ENCODE measurements around the gene KIF26A. TPM values are rescaled to one million over a fixed set of nuclear protein-coding genes. Genes with fewer than 3 reads are reported as not detected.

Gene KIF26A
- polyA plus RNA-seq, 1 donor = 7.2 TPM

GRCh38 chr14:104112609-104113571 is 25.5 kb upstream of the KIF26A start:
- no peak for DNase-seq (ENCODE audit: low read depth)

- DNase-seq (ENCODE audit: low read depth) = no peak
Measured at GRCh38 chr14:104113631-104114420, 24.6 kb upstream of the KIF26A start.

GRCh38 chr14:104114421-104115130 is 23.8 kb upstream of the KIF26A start:
- no peak for DNase-seq (ENCODE audit: low read depth)

GRCh38 chr14:104115131-104115600 is 23.2 kb upstream of the KIF26A start:
- no peak for DNase-seq (ENCODE audit: low read depth)

GRCh38 chr14:104115691-104116287 is 22.6 kb upstream of the KIF26A start:
- no peak for DNase-seq (ENCODE audit: low read depth)

- DNase-seq (ENCODE audit: low read depth) = no peak
Measured at GRCh38 chr14:104116288-104116755, 22.1 kb upstream of the KIF26A start.

GRCh38 chr14:104116756-104117340 is 21.5 kb upstream of the KIF26A start:
- no peak for DNase-seq (ENCODE audit: low read depth)

- no peak for DNase-seq (ENCODE audit: low read depth)
Measured at GRCh38 chr14:104117341-104118005, 20.9 kb upstream of the KIF26A start.

GRCh38 chr14:104118006-104118844 is 20.2 kb upstream of the KIF26A start:
- DNase-seq (ENCODE audit: low read depth) = no peak

GRCh38 chr14:104119119-104119487 is 19.3 kb upstream of the KIF26A start:
- DNase-seq (ENCODE audit: low read depth) = no peak

GRCh38 chr14:104119488-104120251 is 18.7 kb upstream of the KIF26A start:
- no peak for DNase-seq (ENCODE audit: low read depth)

GRCh38 chr14:104120281-104120741 is 18.1 kb upstream of the KIF26A start:
- no peak for DNase-seq (ENCODE audit: low read depth)

- no peak for DNase-seq (ENCODE audit: low read depth)
Measured at GRCh38 chr14:104121142-104121541, 17.2 kb upstream of the KIF26A start.

GRCh38 chr14:104123879-104124278 is 14.5 kb upstream of the KIF26A start:
- no peak for DNase-seq (ENCODE audit: low read depth)

GRCh38 chr14:104125011-104125410 is 13.4 kb upstream of the KIF26A start:
- no peak for DNase-seq (ENCODE audit: low read depth)

- no peak for DNase-seq (ENCODE audit: low read depth)
Measured at GRCh38 chr14:104126753-104127152, 11.6 kb upstream of the KIF26A start.

GRCh38 chr14:104128981-104129380 is 9.4 kb upstream of the KIF26A start:
- DNase-seq (ENCODE audit: low read depth) = no peak

- no peak for DNase-seq (ENCODE audit: low read depth)
Measured at GRCh38 chr14:104129556-104129955, 8.8 kb upstream of the KIF26A start.

All from forelimb muscle (tissue), 1 donor.